IMR-90 (cell line): Measurements from ENCODE around the gene DMAC2L. TPM values are rescaled to one million over a fixed set of nuclear protein-coding genes. Genes with fewer than 3 reads are reported as not detected.
"Not testable (repeated sequence)": the region's sequence is repeated elsewhere in the genome, so short reads cannot be mapped to it uniquely, and the experiment has no call there.

Experiments used
- ATAC-seq: fragments of 200-7000 bp; cut with Tn5 transposase; 2 replicates; pipeline ENCODE4 v1.9.1; 2020; ENCODE audit warnings: low read depth, mild to moderate bottlenecking, moderate library complexity
- BruUV-seq: library from RNA; stranded (reverse); fragments of 400-500 nt; replicated peaks from 2 replicates; lab custom pipeline; 2021; lab: Mats Ljungman, UMichigan
- CTCF ChIA-PET: fragments of 300-600 bp; formaldehyde crosslinking; extraction: SDS; loops from one replicate; lab custom pipeline; 2021; ENCODE audit warnings: antibody characterized with exemption; lab: Yijun Ruan, JAX
- POLR2A ChIA-PET: fragments of 300-600 bp; sonication (Branson Sonifier 250); formaldehyde crosslinking; loops from one replicate; lab custom pipeline; 2022; ENCODE audit warnings: antibody characterized with exemption; ENCODE audit not compliant: unreplicated experiment; lab: Charles Lee
- DNase-seq: peaks from one replicate; pipeline ENCODE4 v3.0.0; 2013
- H2AFZ ChIP-seq: replicated peaks from 2 replicates; pipeline ENCODE3; 2013; ENCODE audit warnings: low read length, mild to moderate bottlenecking; ENCODE audit not compliant: poor library complexity
- H2AK5ac ChIP-seq: 2 replicates; pipeline ENCODE4 v1.6.1; 2013; ENCODE audit warnings: low read depth, low read length, inconsistent platforms
- H2AK9ac ChIP-seq: replicated peaks from 2 replicates; pipeline ENCODE3; 2013; ENCODE audit warnings: mild to moderate bottlenecking, low read depth, low read length, moderate library complexity; ENCODE audit not compliant: poor library complexity
- H2BK120ac ChIP-seq: 2 replicates; pipeline ENCODE4 v1.6.1; 2013; ENCODE audit warnings: low read depth, low read length, inconsistent platforms
- H2BK15ac ChIP-seq: 3 replicates; pipeline ENCODE4 v1.6.1; 2013; ENCODE audit warnings: low read depth, low read length, inconsistent platforms
- H2BK20ac ChIP-seq: 2 replicates; pipeline ENCODE4 v1.6.1; 2013; ENCODE audit warnings: low read depth, mild to moderate bottlenecking, inconsistent platforms, low read length, moderate library complexity
- H2BK5ac ChIP-seq: 2 replicates; pipeline ENCODE4 v1.6.1; 2013; ENCODE audit warnings: mild to moderate bottlenecking, low read depth, low read length, inconsistent platforms; ENCODE audit not compliant: poor library complexity, severe bottlenecking
- H3K14ac ChIP-seq: replicated peaks from 2 replicates; pipeline ENCODE4 v1.6.1; 2013; ENCODE audit warnings: low read depth, low read length, inconsistent platforms
- H3K18ac ChIP-seq: 2 replicates; pipeline ENCODE4 v1.6.1; 2013; ENCODE audit warnings: low read depth, low read length, control low read depth
- H3K23ac ChIP-seq: 2 replicates; pipeline ENCODE4 v1.6.1; 2013; ENCODE audit warnings: low read depth, low read length, inconsistent platforms
- H3K27ac ChIP-seq: 2 replicates; pipeline ENCODE4 v1.5.1; 2013; ENCODE audit warnings: mild to moderate bottlenecking, control low read depth, low read length; ENCODE audit not compliant: insufficient read depth
- H3K27me3 ChIP-seq: 2 replicates; pipeline ENCODE4 v1.6.1; 2013; ENCODE audit warnings: low read length; ENCODE audit not compliant: control insufficient read depth, insufficient read depth
- H3K36me3 ChIP-seq: 2 replicates; pipeline ENCODE4 v1.6.1; 2013; ENCODE audit warnings: low read length, mixed read lengths; ENCODE audit not compliant: control insufficient read depth, insufficient read depth
- H3K4ac ChIP-seq: 2 replicates; pipeline ENCODE4 v1.6.1; 2013; ENCODE audit warnings: low read depth, low read length, inconsistent platforms
- H3K4me1 ChIP-seq: 2 replicates; pipeline ENCODE4 v1.6.1; 2013; ENCODE audit warnings: low read length, mixed read lengths; ENCODE audit not compliant: control insufficient read depth, insufficient read depth
- H3K4me2 ChIP-seq: 2 replicates; pipeline ENCODE4 v1.6.1; 2013; ENCODE audit warnings: low read depth, mild to moderate bottlenecking, control low read depth, low read length, moderate library complexity
- H3K4me3 ChIP-seq: 2 replicates; pipeline ENCODE4 v1.5.1; 2013; ENCODE audit warnings: low read depth, mild to moderate bottlenecking, control low read depth, low read length, moderate library complexity; ENCODE audit not compliant: insufficient read depth
- H3K56ac ChIP-seq: 2 replicates; pipeline ENCODE4 v1.6.1; 2013; ENCODE audit warnings: low read length, inconsistent platforms; ENCODE audit not compliant: insufficient read depth; ENCODE audit errors: extremely low read depth
- H3K79me1 ChIP-seq, 2 experiments: 2 replicates each; pipeline ENCODE4 v1.6.1; 2013; ENCODE audit warnings: low read length in 2 of 2, inconsistent platforms in 1 of 2, low read depth in 1 of 2
- H3K9ac ChIP-seq: 2 replicates; pipeline ENCODE4 v1.6.1; 2013; ENCODE audit warnings: low read depth, low read length, control low read depth
- H3K9me1 ChIP-seq: 2 replicates; pipeline ENCODE4 v1.6.1; 2013; ENCODE audit warnings: low read length, inconsistent platforms; ENCODE audit not compliant: insufficient read depth
- H3K9me3 ChIP-seq: 2 replicates; pipeline ENCODE4 v1.6.1; 2013; ENCODE audit warnings: low read length; ENCODE audit not compliant: control insufficient read depth, insufficient read depth
- H4K20me1 ChIP-seq: 2 replicates; pipeline ENCODE4 v1.6.1; 2013; ENCODE audit warnings: low read length, inconsistent platforms; ENCODE audit not compliant: insufficient read depth
- H4K5ac ChIP-seq: 2 replicates; pipeline ENCODE4 v1.6.1; 2013; ENCODE audit warnings: mild to moderate bottlenecking, low read depth, low read length, control low read depth
- H4K8ac ChIP-seq, 2 experiments: 2 replicates each; pipeline ENCODE4 v1.6.1; 2013; ENCODE audit warnings: low read depth in 2 of 2, low read length in 2 of 2, control low read depth in 1 of 2, inconsistent platforms in 1 of 2
- H4K91ac ChIP-seq: 2 replicates; pipeline ENCODE4 v1.6.1; 2013; ENCODE audit warnings: low read depth, low read length, inconsistent platforms; ENCODE audit not compliant: insufficient read depth
- WGBS, 2 experiments: methylation state at CpG; one replicate each; pipeline versions ENCODE4 v1.1.5 to v1.1.7; 2013; ENCODE audit warnings: missing lambda C conversion rate in 2 of 2; ENCODE audit not compliant: insufficient read length in 1 of 2; ENCODE audit errors: extremely low coverage in 2 of 2; 5-methylcytosine and 5-hydroxymethylcytosine counted together
- dilution Hi-C: fragments of 300-500 bp; cut with HindIII; formaldehyde crosslinking; loops from one replicate; pipeline ENCODE4 v1.14.3; 2018; ENCODE audit warnings: low sequenced_read_pairs; ENCODE audit not compliant: unreplicated experiment
- in situ Hi-C: fragments of 300-500 bp; cut with MboI; formaldehyde crosslinking; loops from 3 replicates; pipeline ENCODE4 v1.14.3; 2019; ENCODE audit warnings: low sequenced_read_pairs, inconsistent platforms, mixed read lengths
- intact Hi-C: fragments of 100-400 bp; cut with micrococcal nuclease; formaldehyde crosslinking; loops from 2 replicates; pipeline ENCODE4 v1.10.0; 2022
- polyA plus RNA-seq, 3 experiments: library from polyadenylated mRNA; depleted of rRNA; stranded (reverse); fragments of >200 nt; gene quantifications; 2 replicates each; pipeline ENCODE4 v1.2.3, GENCODE V29; 2012; ENCODE audit warnings: low replicate concordance in 1 of 3
- total RNA-seq: library from RNA; depleted of rRNA; stranded (reverse); fragments of >200 nt; gene quantifications from 2 replicates; pipeline ENCODE4 v1.2.3, GENCODE V29; 2012

DMAC2L gene
- total and polyA plus RNA-seq, 2 of the 4 experiments (the other 2 are of a cell fraction) = 5.0 to 6.1 TPM

GRCh38 chr14:50356283-50356682 is 44.2 kb downstream of the DMAC2L start:
- POLR2A ChIA-PET, H3K36me3 ChIP-seq, dilution Hi-C loops, intact Hi-C loops, H2AK9ac ChIP-seq, H2AK5ac ChIP-seq, H4K8ac ChIP-seq, H3K9me1 ChIP-seq, H3K9me3 ChIP-seq, DNase-seq, H3K23ac ChIP-seq, H3K56ac ChIP-seq, H3K4ac ChIP-seq, H3K79me1 ChIP-seq, CTCF ChIA-PET, H2AFZ ChIP-seq, H3K27me3 ChIP-seq, H2BK15ac ChIP-seq, H3K14ac ChIP-seq, H4K5ac ChIP-seq, H3K18ac ChIP-seq, BruUV-seq, H3K4me3 ChIP-seq, H3K4me1 ChIP-seq, H3K27ac ChIP-seq, H4K91ac ChIP-seq, H3K4me2 ChIP-seq, H4K20me1 ChIP-seq, H2BK20ac ChIP-seq, H2BK5ac ChIP-seq, in situ Hi-C loops, ATAC-seq, H3K9ac ChIP-seq, H2BK120ac ChIP-seq: not testable (repeated sequence)
- WGBS, 2 experiments = no CpG with 5 or more reads among the region's 3 CpGs
